ENCODE measurements around the gene KCNF1. TPM values are rescaled to one million over a fixed set of nuclear protein-coding genes. Genes with fewer than 3 reads are reported as not detected.

KCNF1 gene, protein sequence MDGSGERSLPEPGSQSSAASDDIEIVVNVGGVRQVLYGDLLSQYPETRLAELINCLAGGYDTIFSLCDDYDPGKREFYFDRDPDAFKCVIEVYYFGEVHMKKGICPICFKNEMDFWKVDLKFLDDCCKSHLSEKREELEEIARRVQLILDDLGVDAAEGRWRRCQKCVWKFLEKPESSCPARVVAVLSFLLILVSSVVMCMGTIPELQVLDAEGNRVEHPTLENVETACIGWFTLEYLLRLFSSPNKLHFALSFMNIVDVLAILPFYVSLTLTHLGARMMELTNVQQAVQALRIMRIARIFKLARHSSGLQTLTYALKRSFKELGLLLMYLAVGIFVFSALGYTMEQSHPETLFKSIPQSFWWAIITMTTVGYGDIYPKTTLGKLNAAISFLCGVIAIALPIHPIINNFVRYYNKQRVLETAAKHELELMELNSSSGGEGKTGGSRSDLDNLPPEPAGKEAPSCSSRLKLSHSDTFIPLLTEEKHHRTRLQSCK
- polyA plus RNA-seq (2012; ENCODE audit: insufficient read length, low read depth), result 38.1 TPM

DNA sequence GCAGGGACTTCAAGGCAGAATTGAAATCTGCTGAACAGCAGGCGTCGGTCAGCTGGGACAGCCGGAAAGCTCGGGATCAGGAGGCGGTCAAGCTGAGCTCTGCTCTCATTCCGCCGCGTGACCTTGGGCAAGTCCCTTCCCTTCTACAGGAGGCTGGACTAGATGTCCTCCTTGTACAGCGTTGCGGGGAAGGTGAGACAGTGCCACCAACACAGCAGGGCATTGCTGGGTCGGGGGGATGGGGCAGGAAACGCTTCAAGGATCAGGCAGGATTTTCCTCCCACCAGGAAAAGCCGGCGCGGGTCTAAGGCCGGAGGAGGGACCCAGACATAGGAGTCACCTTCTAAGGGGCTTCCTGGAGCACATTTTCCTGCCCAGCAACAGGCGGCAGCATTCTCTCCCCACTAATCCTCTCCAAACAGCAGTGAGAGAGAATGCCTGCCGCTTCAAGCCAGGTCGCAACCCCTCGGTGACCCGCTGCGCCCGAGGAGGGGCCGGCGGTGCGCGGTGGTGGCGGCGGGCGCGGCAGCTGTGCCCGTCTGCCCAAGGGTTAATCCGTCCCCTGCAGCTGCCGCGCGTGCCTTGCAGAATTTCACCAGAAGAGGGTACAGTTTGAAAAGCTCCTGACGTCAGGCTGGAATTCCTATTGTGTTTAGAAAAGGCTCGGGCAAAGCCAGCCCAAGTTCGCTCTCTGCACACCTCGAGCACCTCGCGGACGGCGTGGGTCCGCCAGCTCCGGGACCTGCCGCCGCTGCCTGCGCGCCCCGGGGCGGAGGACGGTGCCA is at the start of gene KCNF1:
KCNF1 (plus strand) TSS at position 644 of the 785 bp plus-strand sequence. CDS start 493 bp downstream, outside the sequence.
- TF ChIP-seq, protein P1, sequence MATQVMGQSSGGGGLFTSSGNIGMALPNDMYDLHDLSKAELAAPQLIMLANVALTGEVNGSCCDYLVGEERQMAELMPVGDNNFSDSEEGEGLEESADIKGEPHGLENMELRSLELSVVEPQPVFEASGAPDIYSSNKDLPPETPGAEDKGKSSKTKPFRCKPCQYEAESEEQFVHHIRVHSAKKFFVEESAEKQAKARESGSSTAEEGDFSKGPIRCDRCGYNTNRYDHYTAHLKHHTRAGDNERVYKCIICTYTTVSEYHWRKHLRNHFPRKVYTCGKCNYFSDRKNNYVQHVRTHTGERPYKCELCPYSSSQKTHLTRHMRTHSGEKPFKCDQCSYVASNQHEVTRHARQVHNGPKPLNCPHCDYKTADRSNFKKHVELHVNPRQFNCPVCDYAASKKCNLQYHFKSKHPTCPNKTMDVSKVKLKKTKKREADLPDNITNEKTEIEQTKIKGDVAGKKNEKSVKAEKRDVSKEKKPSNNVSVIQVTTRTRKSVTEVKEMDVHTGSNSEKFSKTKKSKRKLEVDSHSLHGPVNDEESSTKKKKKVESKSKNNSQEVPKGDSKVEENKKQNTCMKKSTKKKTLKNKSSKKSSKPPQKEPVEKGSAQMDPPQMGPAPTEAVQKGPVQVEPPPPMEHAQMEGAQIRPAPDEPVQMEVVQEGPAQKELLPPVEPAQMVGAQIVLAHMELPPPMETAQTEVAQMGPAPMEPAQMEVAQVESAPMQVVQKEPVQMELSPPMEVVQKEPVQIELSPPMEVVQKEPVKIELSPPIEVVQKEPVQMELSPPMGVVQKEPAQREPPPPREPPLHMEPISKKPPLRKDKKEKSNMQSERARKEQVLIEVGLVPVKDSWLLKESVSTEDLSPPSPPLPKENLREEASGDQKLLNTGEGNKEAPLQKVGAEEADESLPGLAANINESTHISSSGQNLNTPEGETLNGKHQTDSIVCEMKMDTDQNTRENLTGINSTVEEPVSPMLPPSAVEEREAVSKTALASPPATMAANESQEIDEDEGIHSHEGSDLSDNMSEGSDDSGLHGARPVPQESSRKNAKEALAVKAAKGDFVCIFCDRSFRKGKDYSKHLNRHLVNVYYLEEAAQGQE (IDR thresholded peaks at IDR 0.05; ENCODE audit: insufficient read depth in 1 of 2, low read depth in 2 of 2, low read length in 2 of 2), result no peak
- TF ChIP-seq TAF1 (IDR thresholded peaks at IDR 0.05; ENCODE audit: borderline replicate concordance, insufficient read depth, low read length) (no peak), SIN3A (IDR thresholded peaks at IDR 0.05; ENCODE audit: borderline replicate concordance, insufficient read depth, low read length) (no peak)

DNA sequence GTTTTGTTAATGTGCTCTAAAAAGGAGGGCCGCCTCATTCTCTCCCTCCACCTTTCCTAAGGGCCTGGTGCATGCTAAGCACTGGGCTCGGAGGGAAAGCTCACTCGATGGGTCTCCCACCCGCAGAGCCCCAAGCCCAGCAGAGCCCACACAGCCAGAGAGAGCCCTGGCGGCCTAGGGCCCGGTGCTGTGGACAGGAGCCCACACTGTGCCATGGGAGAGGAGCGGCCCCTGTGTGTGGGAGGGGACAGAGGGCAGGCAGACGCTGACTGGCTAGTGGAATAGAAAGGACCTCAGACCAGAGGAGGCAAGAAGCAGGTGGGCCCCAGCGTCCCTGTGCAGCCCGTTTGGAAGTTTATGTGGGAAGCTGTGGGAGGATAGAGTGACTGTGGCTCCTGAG is 49.4 kb upstream of the KCNF1 start:
- TF ChIP-seq, protein P1 (IDR thresholded peaks at IDR 0.05; ENCODE audit: insufficient read depth in 1 of 2, low read depth in 2 of 2, low read length in 2 of 2), result no peak
- no peak for TF ChIP-seq POLR2AphosphoS5 (IDR thresholded peaks at IDR 0.05; ENCODE audit: low read depth, low read length)
- TF ChIP-seq TAF1 (IDR thresholded peaks at IDR 0.05; ENCODE audit: borderline replicate concordance, insufficient read depth, low read length), result no peak
- no peak for TF ChIP-seq SIN3A (IDR thresholded peaks at IDR 0.05; ENCODE audit: borderline replicate concordance, insufficient read depth, low read length)
- TF ChIP-seq FOXP2 (optimal IDR thresholded peaks at IDR 0.05; ENCODE audit: borderline replicate concordance, extremely low read depth, extremely low read length, insufficient read depth), result no peak

DNA sequence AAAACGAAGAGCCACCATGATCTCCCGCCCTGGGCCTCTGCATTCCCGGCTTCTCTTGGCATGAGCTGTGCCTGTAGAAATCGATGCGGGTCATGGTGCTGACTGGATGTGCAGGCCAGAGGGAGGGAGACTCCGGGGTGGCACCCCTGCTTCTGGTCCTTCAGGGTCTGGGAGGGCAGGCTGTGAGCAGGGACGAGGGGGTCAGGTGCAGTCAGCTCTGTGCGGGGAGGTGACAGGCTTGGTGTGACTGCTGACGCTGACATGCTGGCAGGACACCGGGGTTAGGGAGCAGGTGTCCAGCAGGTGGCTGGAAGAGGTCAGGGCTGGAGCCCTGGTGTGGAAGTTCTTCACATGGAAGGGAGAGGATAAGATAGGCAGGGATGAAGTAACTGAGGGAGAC is 48.7 kb upstream of the KCNF1 start:
- no peak for TF ChIP-seq SIN3A (IDR thresholded peaks at IDR 0.05; ENCODE audit: borderline replicate concordance, insufficient read depth, low read length)
- no peak for TF ChIP-seq POLR2AphosphoS5 (IDR thresholded peaks at IDR 0.05; ENCODE audit: low read depth, low read length)
- no peak for TF ChIP-seq FOXP2 (optimal IDR thresholded peaks at IDR 0.05; ENCODE audit: borderline replicate concordance, extremely low read depth, extremely low read length, insufficient read depth)
- no peak for TF ChIP-seq TAF1 (IDR thresholded peaks at IDR 0.05; ENCODE audit: borderline replicate concordance, insufficient read depth, low read length)
- TF ChIP-seq, protein P1 (IDR thresholded peaks at IDR 0.05; ENCODE audit: insufficient read depth in 1 of 2, low read depth in 2 of 2, low read length in 2 of 2), result no peak

DNA sequence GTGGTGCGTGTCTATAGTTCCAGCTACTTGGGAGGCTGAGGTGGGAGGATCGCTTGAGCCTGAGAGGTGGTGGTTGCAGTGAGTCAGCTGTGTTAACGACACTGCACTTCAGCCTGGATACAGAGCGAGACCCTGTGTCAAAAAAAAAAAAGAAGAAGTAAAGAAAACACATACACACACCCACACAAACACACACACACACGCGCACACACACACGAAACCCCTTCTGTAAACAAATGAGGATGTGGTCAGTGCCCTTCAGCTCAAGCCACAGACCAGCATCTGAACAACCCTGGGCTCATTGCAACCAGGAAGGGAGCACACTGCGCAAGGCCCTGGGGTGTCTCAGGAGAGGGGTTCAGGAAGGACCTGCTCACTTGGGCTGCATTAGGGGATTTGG is 47.9 kb upstream of the KCNF1 start:
- TF ChIP-seq SIN3A (IDR thresholded peaks at IDR 0.05; ENCODE audit: borderline replicate concordance, insufficient read depth, low read length) (no peak), POLR2AphosphoS5 (IDR thresholded peaks at IDR 0.05; ENCODE audit: low read depth, low read length) (no peak), TAF1 (IDR thresholded peaks at IDR 0.05; ENCODE audit: borderline replicate concordance, insufficient read depth, low read length) (no peak), FOXP2 (optimal IDR thresholded peaks at IDR 0.05; ENCODE audit: borderline replicate concordance, extremely low read depth, extremely low read length, insufficient read depth) (no peak)
- TF ChIP-seq, protein P1 (IDR thresholded peaks at IDR 0.05; ENCODE audit: insufficient read depth in 1 of 2, low read depth in 2 of 2, low read length in 2 of 2), result no peak
